ENCODE data around the gene C1QTNF2.

The C1QTNF2 gene

DNA sequence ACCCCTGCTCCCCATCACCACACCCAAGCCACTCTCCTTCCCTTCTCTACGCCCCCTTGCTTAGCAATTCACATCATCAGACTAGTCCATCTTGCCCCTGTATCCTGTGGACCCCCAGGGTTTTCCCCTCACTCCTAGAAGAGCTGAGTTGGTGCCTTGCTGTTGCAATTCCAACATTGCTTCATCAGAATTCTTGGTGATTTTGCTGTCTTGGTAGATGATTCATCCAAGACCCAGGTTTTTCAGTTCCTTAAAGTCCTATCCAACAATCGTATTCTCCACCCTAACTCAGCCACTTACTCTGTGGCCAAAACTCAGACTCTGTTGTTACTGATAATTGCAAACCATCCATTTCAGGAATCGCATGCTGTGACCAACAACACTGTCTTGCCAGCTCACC lies 36.7 kb downstream of the C1QTNF2 start:
- no peak for TF ChIP-seq ZBTB7A (IDR thresholded peaks at IDR 0.05; ENCODE audit: low read depth)
- no peak for TF ChIP-seq YY1 (IDR thresholded peaks at IDR 0.05; ENCODE audit: low read depth)
- no peak for TF ChIP-seq TAF1 (IDR thresholded peaks at IDR 0.05; ENCODE audit: low read depth)
- no peak for TF ChIP-seq CREB1 (IDR thresholded peaks at IDR 0.05; ENCODE audit: low read depth)
- TF ChIP-seq, protein P1, sequence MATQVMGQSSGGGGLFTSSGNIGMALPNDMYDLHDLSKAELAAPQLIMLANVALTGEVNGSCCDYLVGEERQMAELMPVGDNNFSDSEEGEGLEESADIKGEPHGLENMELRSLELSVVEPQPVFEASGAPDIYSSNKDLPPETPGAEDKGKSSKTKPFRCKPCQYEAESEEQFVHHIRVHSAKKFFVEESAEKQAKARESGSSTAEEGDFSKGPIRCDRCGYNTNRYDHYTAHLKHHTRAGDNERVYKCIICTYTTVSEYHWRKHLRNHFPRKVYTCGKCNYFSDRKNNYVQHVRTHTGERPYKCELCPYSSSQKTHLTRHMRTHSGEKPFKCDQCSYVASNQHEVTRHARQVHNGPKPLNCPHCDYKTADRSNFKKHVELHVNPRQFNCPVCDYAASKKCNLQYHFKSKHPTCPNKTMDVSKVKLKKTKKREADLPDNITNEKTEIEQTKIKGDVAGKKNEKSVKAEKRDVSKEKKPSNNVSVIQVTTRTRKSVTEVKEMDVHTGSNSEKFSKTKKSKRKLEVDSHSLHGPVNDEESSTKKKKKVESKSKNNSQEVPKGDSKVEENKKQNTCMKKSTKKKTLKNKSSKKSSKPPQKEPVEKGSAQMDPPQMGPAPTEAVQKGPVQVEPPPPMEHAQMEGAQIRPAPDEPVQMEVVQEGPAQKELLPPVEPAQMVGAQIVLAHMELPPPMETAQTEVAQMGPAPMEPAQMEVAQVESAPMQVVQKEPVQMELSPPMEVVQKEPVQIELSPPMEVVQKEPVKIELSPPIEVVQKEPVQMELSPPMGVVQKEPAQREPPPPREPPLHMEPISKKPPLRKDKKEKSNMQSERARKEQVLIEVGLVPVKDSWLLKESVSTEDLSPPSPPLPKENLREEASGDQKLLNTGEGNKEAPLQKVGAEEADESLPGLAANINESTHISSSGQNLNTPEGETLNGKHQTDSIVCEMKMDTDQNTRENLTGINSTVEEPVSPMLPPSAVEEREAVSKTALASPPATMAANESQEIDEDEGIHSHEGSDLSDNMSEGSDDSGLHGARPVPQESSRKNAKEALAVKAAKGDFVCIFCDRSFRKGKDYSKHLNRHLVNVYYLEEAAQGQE (IDR thresholded peaks at IDR 0.05; ENCODE audit: low read depth), result no peak
- TF ChIP-seq EP300 (IDR thresholded peaks at IDR 0.05; ENCODE audit: borderline replicate concordance), result no peak
- TF ChIP-seq EGR1 (IDR thresholded peaks at IDR 0.05), result no peak
- TF ChIP-seq FOXM1 (IDR thresholded peaks at IDR 0.05; ENCODE audit: borderline replicate concordance, low read depth), result no peak
- TF ChIP-seq NFIC (IDR thresholded peaks at IDR 0.05), result no peak
- TF ChIP-seq, protein P2, sequence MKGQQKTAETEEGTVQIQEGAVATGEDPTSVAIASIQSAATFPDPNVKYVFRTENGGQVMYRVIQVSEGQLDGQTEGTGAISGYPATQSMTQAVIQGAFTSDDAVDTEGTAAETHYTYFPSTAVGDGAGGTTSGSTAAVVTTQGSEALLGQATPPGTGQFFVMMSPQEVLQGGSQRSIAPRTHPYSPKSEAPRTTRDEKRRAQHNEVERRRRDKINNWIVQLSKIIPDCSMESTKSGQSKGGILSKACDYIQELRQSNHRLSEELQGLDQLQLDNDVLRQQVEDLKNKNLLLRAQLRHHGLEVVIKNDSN (IDR thresholded peaks at IDR 0.05), result no peak
- TF ChIP-seq TCF12 (IDR thresholded peaks at IDR 0.05; ENCODE audit: low read depth), result no peak
- TF ChIP-seq, protein P3, sequence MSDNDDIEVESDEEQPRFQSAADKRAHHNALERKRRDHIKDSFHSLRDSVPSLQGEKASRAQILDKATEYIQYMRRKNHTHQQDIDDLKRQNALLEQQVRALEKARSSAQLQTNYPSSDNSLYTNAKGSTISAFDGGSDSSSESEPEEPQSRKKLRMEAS (IDR thresholded peaks at IDR 0.05), result no peak
- TF ChIP-seq RAD21 (IDR thresholded peaks at IDR 0.05; ENCODE audit: low read depth), result no peak
- no peak for TF ChIP-seq CEBPB (IDR thresholded peaks at IDR 0.05)
- no peak for TF ChIP-seq TEAD4 (IDR thresholded peaks at IDR 0.05)

DNA sequence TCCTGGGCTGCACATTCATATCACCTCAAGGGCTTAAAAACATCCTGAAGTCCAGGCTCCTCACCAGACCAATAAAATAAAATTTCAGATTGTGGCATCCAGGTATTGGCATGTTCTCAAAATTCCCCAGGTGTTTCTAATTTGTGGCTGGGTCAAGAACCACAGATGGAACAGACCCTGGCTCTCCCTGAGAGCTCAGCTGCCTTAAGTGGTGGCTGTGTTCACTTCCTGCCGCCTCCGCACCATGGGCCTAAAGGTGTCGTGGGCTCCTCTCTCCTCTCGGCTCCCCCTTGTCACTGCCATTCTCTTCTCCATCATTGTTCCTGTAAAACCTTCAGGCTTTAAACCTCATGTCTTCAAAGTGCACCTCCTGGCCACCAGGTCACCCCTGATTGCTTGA lies 40.2 kb downstream of the C1QTNF2 start:
- TF ChIP-seq NFIC (IDR thresholded peaks at IDR 0.05) (no peak), CREB1 (IDR thresholded peaks at IDR 0.05; ENCODE audit: low read depth) (no peak), ZBTB7A (IDR thresholded peaks at IDR 0.05; ENCODE audit: low read depth) (no peak), TCF12 (IDR thresholded peaks at IDR 0.05; ENCODE audit: low read depth) (no peak), RAD21 (IDR thresholded peaks at IDR 0.05; ENCODE audit: low read depth) (no peak), TAF1 (IDR thresholded peaks at IDR 0.05; ENCODE audit: low read depth) (no peak), EP300 (IDR thresholded peaks at IDR 0.05; ENCODE audit: borderline replicate concordance) (no peak), EGR1 (IDR thresholded peaks at IDR 0.05) (no peak), YY1 (IDR thresholded peaks at IDR 0.05; ENCODE audit: low read depth) (no peak), CEBPB (IDR thresholded peaks at IDR 0.05) (no peak), FOXM1 (IDR thresholded peaks at IDR 0.05; ENCODE audit: borderline replicate concordance, low read depth) (no peak), TEAD4 (IDR thresholded peaks at IDR 0.05) (no peak)
- TF ChIP-seq, protein P1 (IDR thresholded peaks at IDR 0.05; ENCODE audit: low read depth), result no peak
- TF ChIP-seq, protein P3 (IDR thresholded peaks at IDR 0.05), result no peak
- TF ChIP-seq, protein P2 (IDR thresholded peaks at IDR 0.05), result no peak

DNA sequence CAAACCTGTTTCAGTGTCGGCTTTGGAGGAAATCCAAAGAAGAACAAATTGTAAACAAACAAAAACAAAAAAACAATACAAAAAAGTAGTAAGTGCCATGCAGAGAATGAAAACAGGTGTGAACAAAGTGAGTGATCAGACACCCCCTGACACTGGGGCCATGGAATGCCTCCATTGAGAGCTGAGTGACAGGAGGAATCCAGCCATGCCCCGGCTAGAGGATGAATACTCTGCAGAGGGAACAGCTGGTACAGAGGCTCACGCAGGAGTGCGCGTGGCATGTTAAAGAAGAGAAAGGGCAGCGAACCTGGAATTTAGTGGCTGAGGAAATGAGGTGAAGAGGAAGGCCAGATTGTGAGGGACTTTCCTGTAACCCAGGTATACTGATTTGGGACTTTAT lies 42.6 kb downstream of the C1QTNF2 start:
- no peak for TF ChIP-seq NFIC (IDR thresholded peaks at IDR 0.05)

DNA sequence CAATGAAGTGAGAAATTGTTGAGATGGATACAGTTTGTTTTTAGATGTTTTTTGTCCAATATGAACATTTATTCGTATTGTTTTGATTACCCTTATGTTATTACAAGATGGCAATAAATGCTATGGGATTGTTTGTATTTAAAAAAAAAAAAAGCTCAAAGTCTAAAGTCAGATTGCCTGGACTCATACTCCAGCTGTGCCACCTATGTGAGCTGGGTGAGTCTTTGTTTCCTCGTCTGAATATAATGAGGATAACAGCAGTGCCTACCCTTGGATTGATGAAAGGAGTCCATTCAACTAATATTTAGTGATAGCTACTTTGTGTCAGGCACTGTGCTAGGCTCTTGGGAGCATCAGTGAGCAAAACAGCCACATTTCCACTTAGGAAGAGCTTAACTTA lies 43.4 kb downstream of the C1QTNF2 start:
- TF ChIP-seq CEBPB (IDR thresholded peaks at IDR 0.05) (no peak), RAD21 (IDR thresholded peaks at IDR 0.05; ENCODE audit: low read depth) (no peak), EP300 (IDR thresholded peaks at IDR 0.05; ENCODE audit: borderline replicate concordance) (no peak)
- TF ChIP-seq, protein P3 (IDR thresholded peaks at IDR 0.05), result no peak

DNA sequence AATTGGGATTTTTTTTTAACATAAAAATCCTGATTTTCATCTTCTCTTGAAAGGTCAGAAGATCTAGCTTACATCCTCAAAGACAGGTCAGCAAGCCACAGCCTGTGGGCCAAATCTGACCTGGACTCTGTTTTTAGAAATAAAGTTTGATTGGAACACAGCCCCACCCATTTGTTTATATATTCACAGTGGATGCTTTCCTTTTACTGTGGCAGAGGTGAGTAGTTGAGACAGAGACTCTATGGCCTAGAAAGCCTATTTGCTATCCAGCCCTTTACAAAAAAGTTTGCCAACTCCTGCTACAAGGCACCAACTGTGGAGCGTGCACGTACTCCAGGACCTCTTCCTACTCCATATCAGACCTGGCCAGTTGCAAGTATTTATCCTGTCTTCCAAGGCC lies 44.7 kb downstream of the C1QTNF2 start:
- no peak for TF ChIP-seq ZBTB7A (IDR thresholded peaks at IDR 0.05; ENCODE audit: low read depth)
- TF ChIP-seq TCF12 (IDR thresholded peaks at IDR 0.05; ENCODE audit: low read depth), result no peak
- TF ChIP-seq, protein P2 (IDR thresholded peaks at IDR 0.05), result no peak
- no peak for TF ChIP-seq EGR1 (IDR thresholded peaks at IDR 0.05)
- TF ChIP-seq NFIC (IDR thresholded peaks at IDR 0.05), result no peak

DNA sequence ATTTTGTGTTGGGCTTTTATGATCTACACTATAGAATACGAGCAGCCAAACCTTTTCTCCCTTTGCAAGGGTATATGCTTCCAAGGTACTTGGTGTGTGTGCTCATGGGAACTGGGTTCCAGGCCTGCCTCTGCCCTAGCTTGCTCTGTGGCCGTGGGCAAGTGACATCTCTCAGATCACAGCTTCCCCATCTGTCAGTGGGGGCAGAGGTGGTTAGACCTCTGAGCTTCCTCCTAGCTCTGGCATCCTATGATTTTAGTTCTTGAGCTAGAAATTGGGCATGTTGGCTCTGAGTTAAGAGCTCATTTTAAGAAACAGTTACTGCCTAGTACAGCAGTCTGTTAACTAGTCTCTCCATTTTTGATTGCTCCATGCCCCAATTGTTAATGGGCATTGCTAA lies 45.5 kb downstream of the C1QTNF2 start:
- no peak for TF ChIP-seq ZBTB7A (IDR thresholded peaks at IDR 0.05; ENCODE audit: low read depth)
- TF ChIP-seq TCF12 (IDR thresholded peaks at IDR 0.05; ENCODE audit: low read depth), result no peak
- TF ChIP-seq EGR1 (IDR thresholded peaks at IDR 0.05), result no peak
- TF ChIP-seq NFIC (IDR thresholded peaks at IDR 0.05), result no peak
- TF ChIP-seq, protein P1 (IDR thresholded peaks at IDR 0.05; ENCODE audit: low read depth), result no peak
- TF ChIP-seq CEBPB (IDR thresholded peaks at IDR 0.05), result no peak
- TF ChIP-seq FOXM1 (IDR thresholded peaks at IDR 0.05; ENCODE audit: borderline replicate concordance, low read depth), result no peak
- no peak for TF ChIP-seq TEAD4 (IDR thresholded peaks at IDR 0.05)
